ENCODE measurements around the gene MAPK12. TPM values are rescaled to one million over a fixed set of nuclear protein-coding genes. Genes with fewer than 3 reads are reported as not detected.

MAPK12 gene
- total RNA-seq, 2 donors from 2014 or later = 46.5 to 57.0 TPM

- Histone ChIP-seq H3K9me3 (ENCODE audit: control insufficient read depth, low read length) (no peaks in the 10 kb centered on the region), H3K4me3 (ENCODE audit: low read length) (no peak overlapping the region), H3K27ac (ENCODE audit: low read depth, low read length) (no peak overlapping the region), H3K36me3 (ENCODE audit: control insufficient read depth, insufficient read depth, low read length) (no peaks in the 10 kb centered on the region), H3K9ac (ENCODE audit: extremely low read depth, low read length, poor library complexity, severe bottlenecking) (no peak overlapping the region), H3K4me1 (ENCODE audit: control insufficient read depth, insufficient read depth, low read length) (peaks cover 3% of the 10 kb centered on the region), H3K27me3 (ENCODE audit: control insufficient read depth, insufficient read depth, low read length, poor library complexity, severe bottlenecking) (no peaks in the 10 kb centered on the region)
- Mint-ChIP-seq H3K36me3 (ENCODE audit: low read depth) (no peaks in the 10 kb centered on the region), H3K27ac (no peak overlapping the region), H3K4me1 (peaks cover 14% of the 10 kb centered on the region), H3K9me3 (no peaks in the 10 kb centered on the region), H3K4me3 (no peak overlapping the region), H3K27me3 (ENCODE audit: insufficient read depth) (peaks cover 2% of the 10 kb centered on the region)
- DNase-seq = no peak
- no peak for TF ChIP-seq CTCF (conservative IDR thresholded peaks at IDR 0.05)
- WGBS, 2 experiments (ENCODE audit: insufficient coverage in 1 of 2, insufficient read length in 1 of 2) = 73 to 80% methylated on average over 6 to 7 of the region's 7 CpGs
Measured at GRCh38 chr22:50309601-50309991, 48.1 kb upstream of the MAPK12 start.

GRCh38 chr22:50308986-50309600 is 47.6 kb upstream of the MAPK12 start:
- no peaks in the 10 kb centered on the region for H3K27me3 ChIP-seq (ENCODE audit: control insufficient read depth, insufficient read depth, low read length, poor library complexity, severe bottlenecking)
- 84% methylated on average over 9 of the region's 9 CpGs; no CpG with 5 or more reads in 1 of the 2 experiments for WGBS, 2 experiments (ENCODE audit: insufficient coverage in 1 of 2, insufficient read length in 1 of 2)
- DNase-seq = no peak
- Mint-ChIP-seq H3K4me1 (peaks cover 13% of the 10 kb centered on the region), H3K27ac (peak overlapping the region; percentile 56), H3K4me3 (peak overlapping the region; percentile 67), H3K27me3 (ENCODE audit: insufficient read depth) (peaks cover 2% of the 10 kb centered on the region), H3K9me3 (no peaks in the 10 kb centered on the region), H3K36me3 (ENCODE audit: low read depth) (no peaks in the 10 kb centered on the region)
- TF ChIP-seq CTCF (conservative IDR thresholded peaks at IDR 0.05) = no peak
- H3K4me1 ChIP-seq (ENCODE audit: control insufficient read depth, insufficient read depth, low read length) = peaks cover 3% of the 10 kb centered on the region
- H3K27ac ChIP-seq (ENCODE audit: low read depth, low read length) = peak overlapping the region; percentile 62
- no peaks in the 10 kb centered on the region for H3K9me3 ChIP-seq (ENCODE audit: control insufficient read depth, low read length)
- no peaks in the 10 kb centered on the region for H3K36me3 ChIP-seq (ENCODE audit: control insufficient read depth, insufficient read depth, low read length)
- H3K4me3 ChIP-seq (ENCODE audit: low read length) = no peak overlapping the region
- no peak overlapping the region for H3K9ac ChIP-seq (ENCODE audit: extremely low read depth, low read length, poor library complexity, severe bottlenecking)

GRCh38 chr22:50308597-50308935 is 47.1 kb upstream of the MAPK12 start:
- DNase-seq = peak; percentile 68
- no peak for TF ChIP-seq CTCF (conservative IDR thresholded peaks at IDR 0.05)
- Histone ChIP-seq H3K27me3 (ENCODE audit: control insufficient read depth, insufficient read depth, low read length, poor library complexity, severe bottlenecking) (no peaks in the 10 kb centered on the region), H3K36me3 (ENCODE audit: control insufficient read depth, insufficient read depth, low read length) (no peaks in the 10 kb centered on the region), H3K4me1 (ENCODE audit: control insufficient read depth, insufficient read depth, low read length) (peaks cover 3% of the 10 kb centered on the region), H3K9me3 (ENCODE audit: control insufficient read depth, low read length) (no peaks in the 10 kb centered on the region), H3K9ac (ENCODE audit: extremely low read depth, low read length, poor library complexity, severe bottlenecking) (no peak overlapping the region), H3K4me3 (ENCODE audit: low read length) (no peak overlapping the region), H3K27ac (ENCODE audit: low read depth, low read length) (peak overlapping the region; percentile 62)
- Mint-ChIP-seq H3K4me1 (peaks cover 14% of the 10 kb centered on the region), H3K9me3 (no peaks in the 10 kb centered on the region), H3K36me3 (ENCODE audit: low read depth) (no peaks in the 10 kb centered on the region), H3K27ac (peak overlapping the region; percentile 56), H3K4me3 (peak overlapping the region; percentile 67), H3K27me3 (ENCODE audit: insufficient read depth) (peaks cover 2% of the 10 kb centered on the region)
- WGBS, 2 experiments (ENCODE audit: insufficient coverage in 1 of 2, insufficient read length in 1 of 2) = 77 to 80% methylated on average over 1 to 7 of the region's 7 CpGs
